Tibial nerve (tissue), 4 donors: ENCODE measurements around the gene HMX2.

Experiments
- CTCF ChIP-seq, 5 experiments: fragments of 200-600 bp in 3 of 5; fragments of 450-650 bp in 2 of 5; sonication (generic) in 3 of 5; IDR thresholded peaks; one replicate each; pipeline ENCODE4 v1.5.1; 2016 to 2019; ENCODE audit warnings: antibody characterized with exemption in 5 of 5, mild to moderate bottlenecking in 3 of 5, moderate library complexity in 2 of 5
- EP300 ChIP-seq, 2 donors: sonication (generic); formaldehyde crosslinking; IDR thresholded peaks; one replicate each; pipeline ENCODE4 v1.6.1; 2017; ENCODE audit warnings: antibody characterized with exemption in 2 of 2, mild to moderate bottlenecking in 1 of 2
- POLR2A ChIP-seq, 2 donors: fragments of 450-650 bp; IDR thresholded peaks; one replicate each; pipeline ENCODE4 v1.6.1; 2017; ENCODE audit warnings: antibody characterized with exemption in 2 of 2, mild to moderate bottlenecking in 2 of 2, moderate library complexity in 2 of 2

- no peak for TF ChIP-seq EP300 (IDR thresholded peaks at IDR 0.05)
- no peak for TF ChIP-seq CTCF (IDR thresholded peaks at IDR 0.05)
- TF ChIP-seq POLR2A (IDR thresholded peaks at IDR 0.05): no peak
Observed at GRCh38 chr10:123147635-123148413, at the start of gene HMX2.
